NCI-H345 (cell line): ENCODE results near the gene PYGB.

Experiments
- DNase-seq: peaks from one replicate; lab custom pipeline; 2025; lab: John Stamatoyannopoulos, UW

PYGB gene

DNA sequence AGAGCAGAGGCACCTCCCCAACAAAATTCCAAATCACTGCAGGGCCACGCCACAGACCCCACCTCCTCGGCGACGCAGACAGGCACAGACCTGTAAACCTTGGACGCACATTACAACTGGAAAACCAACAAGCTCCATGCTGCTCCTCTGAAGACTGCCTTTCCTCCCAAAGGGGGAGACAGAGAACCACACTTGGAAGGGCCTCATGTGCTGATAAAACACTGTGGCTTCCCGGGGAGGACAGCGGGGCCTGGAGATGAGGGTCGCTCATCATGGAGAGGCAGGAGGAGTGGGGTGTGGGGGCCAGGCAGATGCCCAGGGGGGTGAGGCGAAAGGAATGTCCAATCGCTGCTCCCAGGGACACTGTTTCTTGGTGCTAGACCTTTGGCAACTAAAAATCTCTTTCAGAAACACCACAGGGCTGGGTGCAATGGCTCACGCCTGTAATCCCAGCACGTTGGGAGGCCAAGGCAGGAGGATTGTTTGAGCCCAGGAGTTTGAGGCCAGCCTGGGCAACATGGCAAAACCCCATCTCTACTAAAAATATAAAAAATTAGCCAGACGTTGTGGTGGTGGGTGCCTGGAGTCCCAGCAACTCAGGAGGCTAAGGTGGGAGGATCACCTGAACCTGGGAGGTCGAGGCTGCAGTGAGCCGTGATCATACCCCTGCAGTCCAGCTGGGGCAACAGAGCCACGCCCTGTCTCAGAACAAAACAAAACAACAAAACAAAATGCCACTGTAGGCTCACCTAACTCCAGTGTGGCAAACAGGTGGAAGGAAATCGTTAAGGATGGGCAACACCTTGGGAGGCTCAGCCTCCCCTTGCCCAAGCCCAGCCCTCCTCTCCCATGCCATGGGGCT is 88.9 kb downstream of the PYGB start:
- DNase-seq = no peak

DNA sequence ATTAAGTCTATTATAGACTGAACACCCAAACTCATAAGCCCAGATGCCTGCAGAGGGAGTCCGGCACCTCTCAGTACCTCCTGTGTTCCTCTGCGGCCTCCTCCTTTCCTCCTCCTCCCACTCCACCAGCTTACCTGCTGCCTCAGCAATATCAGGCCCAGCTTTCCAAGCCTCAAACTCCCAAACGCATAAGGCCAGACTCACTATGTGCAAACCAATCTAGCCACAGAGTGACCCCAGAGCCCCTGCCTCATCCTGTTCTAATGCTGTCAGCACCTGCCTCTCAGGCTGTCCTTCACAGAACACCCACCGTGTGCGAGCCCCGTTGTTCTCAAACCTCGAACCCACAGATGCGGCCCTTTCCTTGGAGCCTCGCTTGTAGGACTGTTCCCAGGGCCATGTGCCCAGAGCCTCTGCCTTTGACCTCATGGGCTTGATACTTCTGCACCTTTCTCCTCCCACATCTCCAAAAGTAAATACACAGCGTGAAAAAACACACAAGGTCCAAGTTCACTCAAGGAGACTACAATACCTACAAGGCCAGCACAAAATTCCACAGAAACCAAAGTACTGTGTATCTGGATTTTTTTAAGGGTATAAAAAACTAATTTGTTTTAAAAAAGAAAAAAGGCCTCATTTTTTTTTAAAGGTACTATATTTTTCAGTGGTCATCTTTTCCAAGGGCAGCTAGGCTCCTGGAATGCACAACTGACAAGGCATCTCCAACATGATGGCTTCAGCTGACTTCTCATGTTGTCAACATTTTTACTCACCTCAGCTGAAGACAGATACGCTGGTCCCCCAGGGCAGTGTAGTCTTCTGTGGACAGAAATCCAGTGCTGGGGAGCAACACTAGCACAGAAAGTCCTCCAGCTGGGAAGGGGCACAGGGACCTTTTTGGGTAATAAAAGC is 90.5 kb downstream of the PYGB start:
- no peak for DNase-seq

DNA sequence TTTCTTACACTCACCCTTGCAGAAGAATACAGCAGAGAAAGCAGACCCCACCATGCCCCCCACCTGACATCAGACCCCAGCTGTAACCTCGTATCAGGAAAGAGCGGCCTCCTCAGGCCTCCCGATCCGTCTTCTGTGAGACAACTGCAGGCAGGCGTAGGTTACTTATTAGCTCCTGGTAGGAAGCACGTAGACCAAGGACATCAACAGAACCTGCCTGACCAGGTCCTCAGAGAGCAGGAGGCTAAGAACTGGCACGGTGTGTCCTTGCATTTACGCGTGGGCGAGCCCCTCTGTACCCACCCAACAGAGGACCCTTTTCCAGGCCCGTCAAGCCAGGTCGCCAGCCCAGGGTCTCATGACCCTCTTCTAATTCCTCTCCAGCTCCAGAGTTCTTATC is 91.7 kb downstream of the PYGB start:
- no peak for DNase-seq

DNA sequence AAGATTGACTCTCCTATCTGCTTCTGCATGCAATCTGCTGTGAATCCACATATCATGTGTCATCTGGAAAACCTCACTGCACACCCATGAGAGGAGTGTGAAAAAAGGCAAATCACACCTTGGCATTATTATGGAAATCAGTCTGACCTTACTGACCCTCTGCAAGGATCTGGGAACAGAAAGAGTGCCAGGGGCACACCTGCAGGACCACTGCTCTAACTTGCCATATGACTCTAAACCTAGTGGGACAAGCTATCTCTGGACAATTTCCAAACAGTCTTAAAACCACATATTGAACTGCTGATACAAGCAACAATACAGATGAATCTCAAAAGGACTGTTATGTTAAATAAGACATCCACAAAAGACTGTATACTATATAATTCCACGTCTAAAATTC is 92.5 kb downstream of the PYGB start:
- DNase-seq = no peak

DNA sequence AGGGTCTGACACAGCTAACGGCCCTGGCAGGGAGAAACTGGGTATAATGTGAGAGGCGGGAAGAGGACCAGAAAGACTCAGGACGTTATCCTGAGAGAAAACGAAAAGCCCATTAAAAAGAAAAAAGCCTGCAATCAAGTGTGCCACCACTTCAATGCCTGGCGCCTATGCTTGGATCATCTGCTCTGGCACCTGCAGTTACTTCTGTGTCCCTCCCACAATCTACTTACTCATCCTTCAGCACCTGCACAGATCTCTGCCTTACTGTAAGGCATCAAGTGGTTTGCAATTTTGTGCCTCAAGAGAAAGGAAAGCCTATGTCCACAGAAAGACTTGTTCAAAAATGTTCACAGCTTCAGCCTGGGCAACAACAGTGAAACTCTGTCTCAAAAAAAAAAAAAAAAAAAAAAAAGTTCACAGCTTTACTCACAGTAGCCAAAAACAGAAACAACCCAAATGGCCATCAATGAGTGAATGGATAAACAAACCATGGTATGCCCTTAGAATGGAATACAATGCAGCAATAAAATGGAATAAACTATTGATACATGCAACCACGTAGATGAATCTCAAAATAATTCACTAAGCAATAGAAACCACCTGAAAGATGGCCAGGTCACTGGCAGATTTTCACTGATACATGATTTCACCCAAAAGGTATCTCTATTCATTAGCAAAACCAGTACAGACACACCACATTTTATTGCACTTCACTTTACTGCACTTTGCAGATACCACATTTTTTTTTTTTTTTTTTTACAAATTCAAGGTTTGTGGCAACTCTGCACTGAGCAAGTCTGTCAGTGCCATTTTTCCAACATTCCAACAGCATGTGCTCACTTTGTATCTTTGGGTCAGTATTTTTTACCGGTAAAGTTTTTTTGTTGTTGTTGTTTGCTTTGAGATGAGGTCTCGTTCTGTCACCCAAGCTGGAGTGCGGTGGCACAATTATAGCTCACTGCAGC is 94.1 kb downstream of the PYGB start:
- peak; percentile 73 for DNase-seq

DNA sequence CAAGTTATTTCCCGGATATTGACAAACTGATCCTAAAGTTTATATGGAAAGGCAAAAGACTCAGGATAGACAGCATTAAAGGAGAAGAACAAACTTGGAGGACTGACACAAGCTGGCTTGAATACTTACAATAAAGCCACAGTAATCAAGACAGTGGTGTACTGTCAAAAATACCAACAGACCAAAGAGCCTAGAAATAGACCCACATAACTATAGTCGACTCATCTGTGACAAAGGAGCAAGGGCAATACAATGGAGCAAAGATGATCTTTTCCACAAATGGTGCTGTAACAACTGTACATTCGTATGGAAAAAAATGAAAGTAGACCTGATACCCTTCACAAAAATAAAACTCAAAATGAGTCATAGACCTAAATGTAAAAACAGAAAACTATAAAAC is 96.7 kb downstream of the PYGB start:
- no peak for DNase-seq

DNA sequence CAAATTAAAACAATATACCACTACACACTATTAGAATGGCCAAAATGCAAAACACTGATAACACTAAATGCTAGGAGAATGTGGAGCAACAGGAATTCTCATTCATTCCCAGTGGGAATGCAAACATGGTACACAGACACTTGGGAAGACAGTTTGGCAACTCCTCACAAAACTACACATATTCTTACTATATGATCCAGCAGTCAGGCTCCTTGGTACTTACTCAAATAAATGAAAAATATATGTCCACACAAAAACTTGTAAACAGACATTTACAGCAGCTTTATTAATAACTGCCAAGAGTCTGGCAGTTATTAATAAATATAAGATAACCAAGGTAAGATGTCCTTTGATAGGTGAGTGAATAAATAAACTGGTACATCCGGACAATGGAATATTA is 97.8 kb downstream of the PYGB start:
- no peak for DNase-seq

DNA sequence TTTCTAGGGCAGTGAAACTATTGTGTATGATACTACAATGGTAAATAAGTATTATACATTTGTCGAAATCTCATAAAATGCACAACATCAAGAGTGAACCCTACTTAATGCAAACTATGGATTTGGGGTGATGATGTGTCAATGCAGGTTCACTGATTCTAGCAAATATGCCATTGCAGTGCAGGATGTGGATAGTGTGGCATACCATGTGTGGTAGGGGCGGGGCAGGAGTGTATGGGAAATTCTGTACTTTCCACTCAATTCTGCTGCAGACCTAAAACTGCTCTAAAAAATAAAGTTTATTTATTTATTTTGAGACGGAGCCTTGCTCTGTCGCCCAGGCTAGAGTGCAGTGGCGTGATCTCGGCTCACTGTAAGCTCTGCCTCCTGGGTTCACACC is 98.5 kb downstream of the PYGB start:
- no peak for DNase-seq
